ENCODE data around the gene ZMYM4.
"Not testable (repeated sequence)": the region's sequence is repeated elsewhere in the genome, so short reads cannot be mapped to it uniquely, and the experiment has no call there.

The ZMYM4 gene

DNA sequence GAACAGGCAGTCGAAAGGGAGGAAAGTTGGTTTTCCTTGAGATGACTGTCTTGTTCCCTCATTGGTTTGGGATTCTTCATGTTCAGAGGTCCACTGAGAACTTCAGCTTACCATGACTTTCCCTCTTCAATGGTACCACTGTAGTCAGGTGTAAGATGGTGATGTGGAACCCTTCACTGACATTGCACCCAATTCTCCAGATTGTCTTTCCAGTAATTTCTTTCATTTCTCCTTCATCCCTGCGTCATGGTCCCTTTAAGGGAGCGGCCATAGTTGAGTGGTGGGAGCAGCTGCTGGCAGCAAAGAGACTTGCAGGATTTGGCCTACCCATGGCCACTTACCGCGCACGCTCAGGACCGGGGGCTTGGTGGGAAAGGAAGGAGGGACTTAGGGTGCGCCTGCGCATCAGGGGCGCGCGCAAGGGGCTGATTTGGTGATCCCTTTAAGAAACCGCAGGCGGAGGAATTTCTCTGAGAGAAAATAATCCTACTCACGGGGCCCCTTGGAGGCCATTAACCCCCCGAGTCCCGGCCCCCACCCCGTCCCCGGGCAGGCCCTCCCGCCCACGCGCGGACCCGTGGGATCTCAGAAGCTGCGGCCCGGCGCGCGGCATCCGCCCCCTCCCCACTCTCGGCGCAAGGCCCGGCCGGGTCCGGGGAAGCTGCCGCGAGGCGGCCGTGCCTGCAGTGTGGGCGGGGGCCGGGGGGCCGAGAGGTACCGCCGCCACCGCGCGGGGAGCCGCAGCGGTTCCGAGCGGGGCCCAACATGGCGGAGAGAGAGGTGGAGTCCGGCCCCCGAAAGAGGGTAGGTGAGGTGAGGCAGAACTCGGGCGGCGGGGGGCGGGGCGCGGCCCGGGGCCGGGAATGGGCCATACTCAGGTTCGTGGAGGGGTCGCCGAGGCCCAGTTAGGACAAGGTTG, at the start of gene ZMYM4:
ZMYM4 (plus strand) TSS at position 428 of the 919 bp plus-strand sequence; CDS start at position 766, 338 bp downstream.
- DNase-seq (ENCODE audit: low read depth in 2 of 2) = peak; percentile 98

DNA sequence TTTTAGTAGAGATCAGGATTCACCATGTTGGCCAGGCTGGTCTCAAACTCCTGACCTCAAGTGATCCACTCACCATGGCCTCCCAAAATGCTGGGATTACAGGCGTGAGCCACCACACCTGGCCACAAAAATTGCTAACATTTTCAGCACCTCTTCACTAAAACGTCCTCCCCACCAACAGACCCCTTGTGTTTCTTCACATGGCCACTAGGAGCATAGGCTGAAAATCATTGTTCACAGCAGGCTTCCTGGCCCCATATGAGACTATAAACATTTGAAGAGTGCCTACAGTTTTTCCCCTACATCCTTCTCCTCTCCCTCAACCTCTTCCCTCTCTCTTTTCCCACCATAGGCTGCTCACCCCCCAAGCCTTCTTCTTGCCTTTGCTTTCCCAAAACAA, 47.5 kb upstream of the ZMYM4 start:
- DNase-seq (ENCODE audit: low read depth in 2 of 2) = no peak

DNA sequence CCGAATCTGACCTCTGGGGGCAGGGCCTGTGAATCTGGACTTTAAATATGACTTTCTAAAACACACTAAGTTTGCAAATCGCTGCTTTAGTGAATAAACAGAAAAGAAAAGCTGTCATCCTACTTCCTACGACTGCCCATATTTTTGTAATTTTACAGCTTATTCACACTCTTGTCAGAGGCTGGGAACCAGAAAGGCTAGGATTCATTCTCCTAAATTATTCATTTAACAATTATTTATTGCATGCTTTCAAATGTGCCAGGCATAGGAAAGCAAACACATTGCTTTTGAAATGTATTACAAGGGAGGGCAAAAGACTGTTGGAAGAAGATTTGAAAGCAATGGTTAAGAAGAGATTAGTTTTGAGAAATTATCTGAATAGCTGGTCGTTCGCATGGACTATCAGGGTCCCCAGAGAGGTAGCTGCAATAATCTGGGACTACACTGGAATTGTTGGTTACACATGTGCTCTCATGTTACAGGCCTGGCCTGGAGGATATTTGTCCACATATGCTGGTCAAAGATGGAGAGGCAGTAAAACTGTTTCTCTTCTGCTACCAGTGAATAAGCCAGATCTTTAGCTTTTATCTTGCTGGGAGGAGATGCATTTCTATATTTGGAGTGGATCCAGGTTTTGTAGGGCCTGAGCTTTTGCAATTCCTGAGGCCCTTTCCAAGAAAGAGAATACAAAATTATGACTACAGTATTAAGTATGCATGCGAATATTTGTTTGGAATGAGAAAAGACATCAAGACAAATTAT, 46.0 kb upstream of the ZMYM4 start:
- peak; percentile 73 to 76 for DNase-seq (ENCODE audit: low read depth in 2 of 2)

DNA sequence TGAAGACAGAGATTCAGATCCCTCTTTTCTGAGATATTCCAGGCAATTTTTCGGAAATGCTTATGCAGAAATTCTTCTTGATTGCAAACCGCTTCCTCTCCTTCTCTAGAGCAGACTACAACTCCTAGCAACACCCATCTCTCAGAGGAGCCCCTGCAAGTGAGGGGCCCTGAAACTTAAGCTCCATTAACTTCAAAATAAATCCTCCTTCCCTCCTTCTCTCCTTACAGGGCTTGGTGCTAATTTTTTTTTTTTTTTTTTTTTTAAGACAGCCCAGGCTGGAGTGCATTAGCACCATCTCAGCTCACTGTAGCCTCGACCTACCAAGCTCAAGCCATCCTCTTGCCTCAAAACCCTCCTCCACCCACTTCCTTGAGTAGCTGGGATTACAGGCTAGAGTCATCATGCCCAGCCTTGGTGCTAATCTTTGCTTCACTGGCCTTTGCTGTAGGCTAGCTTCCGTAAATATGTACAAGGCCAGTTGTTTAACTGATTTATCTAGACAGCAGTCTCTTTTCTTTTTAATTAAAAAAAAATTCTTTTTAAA, 45.4 kb upstream of the ZMYM4 start:
- no peak for DNase-seq (ENCODE audit: low read depth in 2 of 2)

DNA sequence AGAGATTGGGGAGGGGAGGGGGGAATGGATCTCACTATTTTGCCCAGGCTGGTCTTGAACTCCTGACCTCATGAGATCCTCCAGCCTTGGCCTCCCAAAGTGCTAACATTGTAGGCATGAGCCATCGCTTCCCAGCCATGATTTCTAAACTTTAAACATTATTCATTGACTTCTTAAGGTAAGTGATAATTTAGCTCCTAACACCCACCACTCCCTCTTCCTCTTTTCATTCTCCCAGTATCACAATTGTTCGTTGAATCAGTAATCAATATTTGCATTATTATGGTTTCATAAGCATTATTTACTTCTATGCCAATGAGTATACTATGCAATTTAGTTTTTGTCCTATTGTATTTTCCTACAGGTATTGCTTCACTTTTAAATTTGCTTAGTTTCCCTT, 42.0 kb upstream of the ZMYM4 start:
- no peak for DNase-seq (ENCODE audit: low read depth in 2 of 2)

DNA sequence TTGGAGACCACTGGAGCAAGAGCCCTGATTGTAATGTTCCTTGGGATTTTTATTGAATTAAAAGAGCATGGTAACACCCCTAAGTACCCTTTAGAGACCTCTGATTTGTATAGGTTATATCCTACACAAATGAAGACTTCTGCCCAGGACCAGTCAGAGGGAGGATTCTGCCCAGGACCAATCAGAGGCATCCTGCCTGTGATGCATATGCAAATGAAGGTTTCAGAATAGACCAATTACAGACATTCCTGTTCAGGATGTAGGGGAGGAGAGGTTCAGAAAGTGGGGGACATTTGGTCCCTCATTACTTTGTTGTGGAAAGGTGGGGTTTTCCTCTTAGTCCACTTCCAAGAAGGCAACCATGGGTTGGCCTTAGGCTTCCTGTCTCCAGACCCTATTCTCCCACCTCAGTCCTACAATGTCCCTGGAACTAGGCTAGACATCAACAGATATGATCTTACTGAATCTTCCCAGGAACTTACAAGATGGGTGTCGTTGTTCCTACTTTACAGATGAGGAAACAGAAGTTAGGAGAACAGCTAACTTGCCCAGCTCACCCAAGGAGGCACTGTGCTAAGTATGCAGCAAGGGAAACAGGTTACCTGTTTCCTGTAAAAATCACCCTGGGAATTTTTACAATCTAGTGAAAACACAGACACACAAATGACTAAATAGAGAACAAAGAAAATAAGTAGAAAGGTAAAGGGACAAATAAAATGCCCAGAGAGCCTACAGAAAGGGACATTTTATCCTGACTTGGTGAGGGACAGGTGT, 38.7 kb upstream of the ZMYM4 start:
- DNase-seq (ENCODE audit: low read depth in 2 of 2) = no peak

DNA sequence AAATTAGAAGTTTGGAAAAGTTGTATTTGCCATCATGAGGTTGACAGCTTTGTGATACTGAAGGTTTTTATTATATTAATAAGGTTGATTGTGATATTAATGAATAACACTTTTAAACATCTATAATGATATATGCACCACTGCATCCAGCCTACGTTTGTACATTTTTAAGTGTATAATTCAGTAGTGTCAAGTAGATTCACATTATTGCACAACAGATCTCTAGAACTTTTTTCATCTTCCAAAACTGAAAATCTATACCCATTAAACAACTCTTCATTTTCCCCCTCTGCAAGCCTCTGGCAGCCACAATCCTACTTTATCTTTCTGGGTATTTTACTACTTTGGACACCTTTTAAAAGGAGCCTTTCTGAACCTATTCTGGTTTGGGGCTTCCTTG, 37.2 kb upstream of the ZMYM4 start:
- no peak for DNase-seq (ENCODE audit: low read depth in 2 of 2)

DNA sequence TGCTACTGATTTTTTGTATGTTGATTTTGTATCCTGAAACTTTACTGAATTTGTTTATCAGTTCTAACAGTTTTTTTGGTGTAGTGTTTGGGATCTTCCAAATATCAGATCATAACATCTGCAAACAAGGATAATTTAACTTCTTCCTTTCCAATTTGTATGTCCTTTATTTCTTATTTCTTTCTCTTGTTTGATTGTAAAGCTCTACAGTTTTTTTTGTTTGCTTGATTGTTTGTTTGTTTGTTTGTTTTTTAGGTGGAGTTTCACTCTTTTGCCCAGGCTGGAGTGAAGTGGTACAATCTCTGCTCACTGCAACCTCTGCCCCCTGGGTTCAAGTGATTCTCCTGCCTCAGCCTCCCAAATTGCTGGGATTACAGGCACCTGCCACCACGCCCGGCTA, 31.7 kb upstream of the ZMYM4 start:
- DNase-seq (ENCODE audit: low read depth in 2 of 2) = not testable (repeated sequence)

DNA sequence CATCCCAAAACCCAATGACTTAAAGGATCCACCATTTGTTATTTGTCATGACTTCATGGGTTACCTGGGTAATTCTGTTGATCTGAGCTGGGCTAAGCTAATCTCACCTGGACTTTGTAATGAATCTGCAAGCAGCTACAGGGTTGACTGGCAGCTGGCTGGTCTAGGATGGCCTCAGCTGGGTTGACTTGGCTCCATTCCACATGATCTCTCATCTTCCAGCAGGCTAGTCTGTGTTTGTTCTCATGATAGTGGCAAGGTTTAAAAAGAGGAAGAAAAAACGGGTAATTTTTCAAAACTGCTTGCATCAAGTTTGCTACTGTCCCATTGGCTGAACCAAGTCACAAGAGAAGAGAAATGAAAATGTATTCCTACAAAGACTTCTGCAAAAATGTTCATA, 24.8 kb upstream of the ZMYM4 start:
- no peak for DNase-seq (ENCODE audit: low read depth in 2 of 2)

DNA sequence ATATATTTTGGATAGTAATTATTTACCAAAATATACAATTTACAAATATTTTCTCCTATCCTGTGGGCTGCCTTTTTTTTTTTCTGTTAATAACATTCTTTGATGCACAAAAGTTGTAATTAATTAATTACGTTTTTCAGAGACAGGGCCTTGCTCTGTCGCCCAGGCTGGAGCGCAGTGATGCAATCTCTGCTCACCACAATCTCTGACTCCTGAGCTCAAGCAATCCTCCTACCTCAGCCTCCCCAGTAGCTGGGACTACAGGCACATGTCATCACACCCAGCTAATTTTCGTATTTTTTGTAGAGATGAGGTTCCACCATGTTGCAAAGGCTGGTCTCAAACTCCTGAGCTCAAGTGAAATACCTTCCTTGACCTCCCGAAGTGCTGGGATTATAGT, 21.3 kb upstream of the ZMYM4 start:
- no peak for DNase-seq (ENCODE audit: low read depth in 2 of 2)

DNA sequence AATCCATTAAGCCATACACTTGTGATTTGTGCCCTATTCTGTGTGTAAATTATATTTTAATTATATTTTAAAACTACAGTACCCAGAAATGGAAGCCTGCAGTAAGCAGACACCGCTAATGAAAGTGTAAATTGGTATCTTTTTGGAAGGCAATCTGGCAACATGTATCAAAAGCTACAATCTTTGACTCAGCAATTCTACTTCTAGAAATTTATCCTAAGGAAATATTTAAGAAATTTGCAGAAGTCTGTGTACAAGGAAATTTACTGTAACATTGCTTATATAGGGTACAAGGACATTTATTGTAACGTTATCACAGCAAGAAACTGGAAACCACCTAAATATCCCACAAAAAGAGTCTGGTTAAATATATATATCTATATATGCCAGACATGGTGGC, 14.6 kb upstream of the ZMYM4 start:
- no peak for DNase-seq (ENCODE audit: low read depth in 2 of 2)

DNA sequence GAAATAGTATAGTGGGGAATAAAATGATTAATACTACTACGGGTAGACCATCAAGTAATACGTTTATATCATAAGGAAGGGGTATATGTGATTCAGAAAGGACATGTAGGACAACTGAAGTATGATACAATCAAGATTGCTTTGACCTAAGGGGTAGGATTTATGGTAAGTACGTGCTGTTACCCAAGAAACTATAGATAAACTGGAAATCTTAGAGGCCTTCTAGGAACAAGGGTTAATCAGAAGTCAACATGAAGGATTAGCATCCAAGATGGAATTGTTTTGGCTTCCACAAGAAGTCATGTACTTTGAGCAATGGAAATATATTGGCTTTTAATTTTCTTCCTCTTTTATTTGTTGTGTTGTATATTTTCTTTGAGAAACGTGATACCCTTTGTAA, 13.2 kb upstream of the ZMYM4 start:
- no peak for DNase-seq (ENCODE audit: low read depth in 2 of 2)

DNA sequence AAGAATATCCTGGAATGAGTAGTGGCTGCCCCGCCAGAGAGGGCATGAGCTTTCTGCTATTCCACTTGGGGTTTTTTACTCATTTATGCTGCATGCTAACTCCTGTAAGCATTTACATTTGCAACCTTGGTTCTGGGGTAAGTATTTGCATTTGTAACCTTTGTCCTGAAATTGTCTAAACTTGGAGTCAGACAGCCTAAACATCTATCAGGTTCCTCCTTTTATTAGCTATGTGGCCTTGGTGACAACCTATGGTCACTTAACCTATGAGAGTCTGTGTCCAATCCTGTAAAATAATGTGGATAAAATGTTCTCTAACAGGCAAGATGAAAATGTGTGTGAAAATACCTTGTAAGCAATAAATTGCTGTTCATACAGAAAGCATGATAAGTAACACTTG, 8.9 kb upstream of the ZMYM4 start:
- DNase-seq (ENCODE audit: low read depth in 2 of 2) = no peak

DNA sequence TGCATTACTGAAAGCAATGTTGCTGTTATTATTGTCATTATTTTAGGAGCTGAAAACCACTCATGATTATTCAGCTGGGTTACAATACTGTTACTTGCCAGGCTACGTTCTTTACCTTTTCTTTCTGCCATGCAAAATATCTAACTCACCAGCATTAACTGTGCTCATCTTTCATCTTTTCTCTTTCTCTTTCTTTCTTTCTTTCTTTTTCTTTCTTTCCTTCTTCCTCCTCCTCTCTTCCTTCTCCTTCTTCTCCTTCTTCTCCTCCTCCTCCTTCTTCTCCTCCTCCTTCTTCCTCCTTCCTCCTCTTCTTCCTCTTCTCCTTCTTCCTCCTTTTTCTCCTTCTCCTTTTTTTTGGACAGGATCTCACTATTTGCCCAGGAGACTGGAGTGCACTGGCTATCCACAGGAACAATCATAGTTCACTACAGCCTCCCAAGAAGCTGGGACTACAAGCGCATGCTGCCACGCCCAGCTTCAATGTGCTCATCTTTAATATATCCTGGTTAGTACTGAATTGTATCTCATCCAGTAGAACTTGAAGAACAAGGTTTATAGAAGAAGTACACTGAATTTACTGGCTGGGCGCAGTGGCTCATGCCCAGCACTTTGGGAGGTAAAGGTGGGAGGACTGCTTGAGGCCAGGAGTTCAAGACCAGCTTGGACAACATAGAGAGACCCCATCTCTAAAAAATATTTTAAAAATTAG, 6.9 kb upstream of the ZMYM4 start:
- no peak for DNase-seq (ENCODE audit: low read depth in 2 of 2)

DNA sequence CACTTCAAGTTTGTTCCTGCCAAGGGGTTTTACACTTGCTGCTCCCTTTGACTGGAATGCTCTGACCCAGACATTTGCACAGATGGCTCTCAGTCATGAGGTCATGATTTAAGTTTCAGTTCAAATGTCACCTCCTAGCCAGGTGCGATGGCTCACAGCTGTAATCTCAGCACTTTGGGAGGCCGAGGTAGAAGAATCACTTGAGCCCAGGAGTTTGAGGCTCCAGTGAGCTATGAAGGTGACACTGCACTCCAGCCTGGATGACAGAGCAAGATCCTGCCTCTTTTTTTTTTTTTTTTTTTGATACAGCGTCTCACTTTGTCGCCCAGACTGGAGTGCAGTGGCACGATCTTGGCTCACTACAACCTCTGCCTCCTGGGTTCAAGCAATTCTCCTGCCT, 4.5 kb upstream of the ZMYM4 start:
- no peak for DNase-seq (ENCODE audit: low read depth in 2 of 2)

DNA sequence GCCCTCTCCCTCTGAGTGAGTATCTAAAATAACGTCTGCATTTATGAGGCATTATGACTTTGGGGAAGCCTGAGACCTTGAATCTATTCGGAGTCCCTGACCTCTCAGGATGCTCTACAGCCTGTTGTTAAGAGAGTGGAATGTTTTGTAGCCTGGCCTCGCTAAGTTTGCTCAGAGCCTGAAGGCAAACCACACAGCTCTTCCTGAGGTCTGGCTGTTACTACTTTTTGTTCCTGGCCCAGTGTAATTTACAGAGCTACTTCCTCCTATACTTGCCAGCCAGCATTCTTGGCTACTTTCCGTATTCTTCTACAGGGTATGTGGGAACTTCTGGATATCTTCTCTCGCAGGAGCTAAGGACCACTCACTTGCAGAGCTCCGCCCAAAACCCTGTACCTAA, 3.6 kb upstream of the ZMYM4 start:
- DNase-seq (ENCODE audit: low read depth in 2 of 2) = no peak

DNA sequence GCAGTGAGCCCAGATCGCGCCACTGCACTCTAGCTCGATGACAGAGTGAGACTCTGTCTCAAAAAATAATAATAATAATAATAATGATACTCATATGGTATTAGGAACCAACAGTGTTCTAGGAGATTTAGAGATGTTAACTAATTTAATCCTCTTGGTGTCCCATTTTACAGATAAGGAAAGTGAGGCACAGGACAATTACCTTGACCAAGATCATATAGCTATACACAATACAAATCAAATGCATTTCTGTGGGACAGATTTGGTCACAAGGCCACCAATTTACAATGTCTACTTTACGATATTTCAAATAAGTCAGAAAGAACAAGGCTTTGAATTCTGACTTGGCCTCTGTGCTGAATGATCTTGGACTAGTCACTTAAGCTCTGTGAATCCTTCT, 2.2 kb upstream of the ZMYM4 start:
- DNase-seq (ENCODE audit: low read depth in 2 of 2) = no peak

DNA sequence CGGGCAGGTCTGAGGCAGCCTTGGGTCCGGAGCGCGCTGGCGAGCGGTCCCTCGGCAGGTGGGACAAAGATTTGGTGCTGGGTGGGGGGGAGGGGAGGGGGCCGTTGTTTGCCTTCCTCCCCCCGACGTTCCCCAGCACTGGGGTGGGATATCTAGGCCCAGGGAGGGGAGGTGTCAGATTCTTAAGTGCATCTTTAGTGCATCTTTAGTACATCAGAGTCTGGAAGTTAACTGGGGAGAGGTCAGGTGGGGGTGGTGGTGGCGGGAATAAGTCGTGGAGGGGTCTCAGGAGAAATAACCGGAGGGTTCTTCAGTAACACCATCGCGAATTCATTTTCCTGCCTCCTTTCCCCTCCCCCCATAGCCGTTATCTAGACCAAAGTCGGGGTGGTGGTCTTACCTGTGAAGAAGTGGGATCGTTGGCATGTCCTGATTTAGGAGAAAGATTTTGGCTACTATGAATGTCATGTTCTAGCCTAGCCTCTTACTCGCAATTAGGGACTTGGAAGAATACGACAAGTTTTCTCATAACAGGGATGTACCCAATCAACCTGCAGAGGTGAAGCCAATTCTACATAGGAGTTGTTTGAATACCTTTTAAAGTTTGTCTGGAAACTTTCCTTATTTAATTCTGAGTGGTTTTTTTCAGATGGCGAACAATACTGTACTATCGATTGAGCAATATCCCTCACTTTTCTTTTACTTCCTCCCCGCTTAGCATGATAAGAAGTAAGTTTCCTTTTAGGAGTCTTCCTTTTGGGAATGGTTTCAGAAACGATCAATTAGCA, 886 bp downstream of the ZMYM4 start:
- no peak for DNase-seq (ENCODE audit: low read depth in 2 of 2)

DNA sequence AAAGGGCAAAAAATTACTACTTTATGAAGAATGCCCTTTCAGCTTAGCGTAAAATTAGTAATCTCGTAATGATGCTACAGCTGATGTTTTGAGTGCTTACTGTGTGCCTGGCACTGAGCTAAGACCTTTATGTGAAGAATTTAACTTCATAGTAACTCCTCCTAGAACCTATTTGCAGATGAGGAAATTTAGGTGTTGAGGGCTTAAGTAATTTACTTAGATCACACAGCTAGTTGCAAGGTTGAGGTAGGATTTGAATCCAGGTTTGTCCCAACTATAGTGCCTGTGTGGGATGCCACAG, 1.4 kb downstream of the ZMYM4 start:
- no peak for DNase-seq (ENCODE audit: low read depth in 2 of 2)

DNA sequence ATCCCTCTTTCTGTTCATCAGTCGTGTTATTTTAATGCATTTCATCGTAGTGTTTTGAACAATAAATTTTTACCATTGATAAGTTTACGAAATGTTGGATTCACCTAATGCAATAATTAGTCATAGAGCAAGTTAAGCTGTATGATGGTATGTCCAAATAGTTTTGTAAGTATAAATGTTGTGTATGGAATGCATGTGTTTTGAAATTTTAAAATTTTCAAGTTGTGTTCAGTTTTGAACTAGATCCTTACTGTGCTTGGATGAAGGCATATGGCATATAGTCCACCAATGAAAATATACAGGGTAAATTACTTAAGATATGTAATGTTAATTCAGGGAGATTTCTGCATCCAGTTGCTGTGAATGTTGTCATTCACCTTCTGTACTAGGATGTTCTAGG, 2.3 kb downstream of the ZMYM4 start:
- DNase-seq (ENCODE audit: low read depth in 2 of 2) = no peak

DNA sequence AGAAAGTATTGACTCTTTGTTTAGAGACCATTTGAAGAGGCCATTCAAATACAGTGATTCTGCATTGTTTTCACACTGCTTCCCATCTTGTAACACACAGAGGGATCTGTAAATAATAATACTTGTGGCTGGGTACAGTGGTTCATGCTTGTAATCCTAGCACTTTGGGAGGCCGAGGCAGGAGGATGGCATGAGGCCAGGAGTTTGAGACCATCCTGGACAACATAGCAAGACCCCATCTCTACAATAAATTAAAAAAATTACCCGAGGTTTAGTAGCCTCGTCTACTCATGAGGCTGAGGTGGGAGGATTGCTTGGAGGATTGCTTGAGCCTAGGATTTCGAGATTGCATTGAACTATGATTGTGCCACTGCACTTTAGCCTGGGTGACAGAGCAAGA, 5.7 kb downstream of the ZMYM4 start:
- DNase-seq (ENCODE audit: low read depth in 2 of 2) = no peak
